HL-60 (cell line): Measurements from ENCODE around the gene CDC42BPA.

Experiments used
- POLR2AphosphoS5 ChIP-seq: IDR thresholded peaks from 2 replicates; pipeline ENCODE4 v1.6.1; 2012; ENCODE audit warnings: low read depth
- REST ChIP-seq: IDR thresholded peaks from 2 replicates; pipeline ENCODE4 v1.6.1; 2012; ENCODE audit warnings: low read depth; ENCODE audit not compliant: insufficient replicate concordance
- SPI1 ChIP-seq: IDR thresholded peaks from 2 replicates; pipeline ENCODE4 v1.6.1; 2012; ENCODE audit warnings: low read depth, mild to moderate bottlenecking, borderline replicate concordance
- TF ChIP-seq, protein P1 (sequence below): IDR thresholded peaks from one replicate; pipeline ENCODE4 v1.5.1; 2011; ENCODE audit warnings: low read length, control low read depth, inconsistent platforms; ENCODE audit not compliant: insufficient read depth

DNA sequence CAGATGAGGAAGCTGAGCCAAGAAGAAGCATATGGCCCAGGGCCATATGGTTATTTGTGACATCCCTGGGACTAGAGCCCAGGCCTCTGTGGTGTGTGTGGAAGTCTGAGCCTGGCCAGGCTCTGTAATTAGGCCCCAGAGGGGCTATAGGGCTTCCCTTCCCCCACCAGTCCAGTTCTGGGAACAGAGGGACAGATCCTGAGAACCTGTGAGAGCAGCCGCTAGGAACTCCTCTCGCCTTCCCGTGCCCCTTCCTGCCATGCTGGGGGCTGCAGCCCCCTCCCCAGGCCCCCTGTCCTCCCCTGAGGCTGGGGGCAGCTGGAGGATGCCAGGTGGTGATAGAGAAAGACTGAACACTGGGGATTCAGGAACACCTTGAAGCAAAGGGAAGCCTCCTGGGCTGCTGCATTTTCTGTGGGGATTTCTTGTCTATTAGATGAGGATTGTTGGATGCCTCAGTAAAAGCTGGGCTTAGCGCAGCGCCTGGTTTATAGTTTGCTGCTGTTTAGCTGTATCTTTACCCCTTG is 344.9 kb downstream of the CDC42BPA start:
- TF ChIP-seq, protein P1, sequence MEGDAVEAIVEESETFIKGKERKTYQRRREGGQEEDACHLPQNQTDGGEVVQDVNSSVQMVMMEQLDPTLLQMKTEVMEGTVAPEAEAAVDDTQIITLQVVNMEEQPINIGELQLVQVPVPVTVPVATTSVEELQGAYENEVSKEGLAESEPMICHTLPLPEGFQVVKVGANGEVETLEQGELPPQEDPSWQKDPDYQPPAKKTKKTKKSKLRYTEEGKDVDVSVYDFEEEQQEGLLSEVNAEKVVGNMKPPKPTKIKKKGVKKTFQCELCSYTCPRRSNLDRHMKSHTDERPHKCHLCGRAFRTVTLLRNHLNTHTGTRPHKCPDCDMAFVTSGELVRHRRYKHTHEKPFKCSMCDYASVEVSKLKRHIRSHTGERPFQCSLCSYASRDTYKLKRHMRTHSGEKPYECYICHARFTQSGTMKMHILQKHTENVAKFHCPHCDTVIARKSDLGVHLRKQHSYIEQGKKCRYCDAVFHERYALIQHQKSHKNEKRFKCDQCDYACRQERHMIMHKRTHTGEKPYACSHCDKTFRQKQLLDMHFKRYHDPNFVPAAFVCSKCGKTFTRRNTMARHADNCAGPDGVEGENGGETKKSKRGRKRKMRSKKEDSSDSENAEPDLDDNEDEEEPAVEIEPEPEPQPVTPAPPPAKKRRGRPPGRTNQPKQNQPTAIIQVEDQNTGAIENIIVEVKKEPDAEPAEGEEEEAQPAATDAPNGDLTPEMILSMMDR, result no peak
- TF ChIP-seq REST (no peak), POLR2AphosphoS5 (no peak), SPI1 (no peak)
